ENCODE results near the gene ACP5.

ACP5 gene

GRCh38 chr19:11538232-11539036 is 39.0 kb downstream of the ACP5 start, which contains the start of gene CNN1:
CNN1 (plus strand) TSS chr19:11538851; CDS start chr19:11538928, 77 bp downstream.
- Histone ChIP-seq H3K4me3 (ENCODE audit: low read length) (no peak within 1 kb of the TSS), H3K9me3 (replicated peaks; ENCODE audit: low read length) (no peaks in the 10 kb centered on the region), H3K36me3 (ENCODE audit: insufficient read depth, low read length) (no peaks in the 10 kb centered on the region), H3K27me3 (ENCODE audit: control insufficient read depth, insufficient read depth, low read length) (peaks cover 22% of the 10 kb centered on the region), H3K4me1 (ENCODE audit: control insufficient read depth, insufficient read depth, low read length) (peaks cover 6% of the 10 kb centered on the region), H3K9ac (ENCODE audit: low read depth, low read length) (no peak within 1 kb of the TSS), H3K4me2 (ENCODE audit: low read length) (peak within 1 kb of the TSS; percentile 12)

- Histone ChIP-seq H3K4me2 (ENCODE audit: low read length) (peak overlapping the region; percentile 81), H3K36me3 (ENCODE audit: insufficient read depth, low read length) (no peaks in the 10 kb centered on the region), H3K27me3 (ENCODE audit: control insufficient read depth, insufficient read depth, low read length) (peaks cover 19% of the 10 kb centered on the region), H3K9me3 (replicated peaks; ENCODE audit: low read length) (no peaks in the 10 kb centered on the region), H3K4me3 (ENCODE audit: low read length) (peak overlapping the region; percentile 60), H3K9ac (ENCODE audit: low read depth, low read length) (peak overlapping the region; percentile 61), H3K4me1 (ENCODE audit: control insufficient read depth, insufficient read depth, low read length) (peaks cover 22% of the 10 kb centered on the region)
These were observed 41.5 kb downstream of the ACP5 start for GRCh38 chr19:11535792-11536595.

- no peaks in the 10 kb centered on the region for H3K9me3 ChIP-seq (replicated peaks; ENCODE audit: low read length)
- no peak overlapping the region for H3K4me3 ChIP-seq (ENCODE audit: low read length)
- no peak overlapping the region for H3K4me2 ChIP-seq (ENCODE audit: low read length)
- H3K9ac ChIP-seq (ENCODE audit: low read depth, low read length): no peak overlapping the region
- peaks cover 22% of the 10 kb centered on the region for H3K4me1 ChIP-seq (ENCODE audit: control insufficient read depth, insufficient read depth, low read length)
- H3K27me3 ChIP-seq (ENCODE audit: control insufficient read depth, insufficient read depth, low read length): peaks cover 10% of the 10 kb centered on the region
- H3K36me3 ChIP-seq (ENCODE audit: insufficient read depth, low read length): no peaks in the 10 kb centered on the region
These were observed 42.5 kb downstream of the ACP5 start for GRCh38 chr19:11534948-11535347.

- Histone ChIP-seq H3K9me3 (replicated peaks; ENCODE audit: low read length) (no peaks in the 10 kb centered on the region), H3K9ac (ENCODE audit: low read depth, low read length) (no peak overlapping the region), H3K27me3 (ENCODE audit: control insufficient read depth, insufficient read depth, low read length) (peaks cover 9% of the 10 kb centered on the region), H3K4me2 (ENCODE audit: low read length) (no peak overlapping the region), H3K4me1 (ENCODE audit: control insufficient read depth, insufficient read depth, low read length) (peaks cover 22% of the 10 kb centered on the region), H3K36me3 (ENCODE audit: insufficient read depth, low read length) (no peaks in the 10 kb centered on the region), H3K4me3 (ENCODE audit: low read length) (no peak overlapping the region)
These were observed 42.9 kb downstream of the ACP5 start for GRCh38 chr19:11534538-11534937.

GRCh38 chr19:11530432-11530831 is 47.0 kb downstream of the ACP5 start:
- peaks cover 22% of the 10 kb centered on the region for H3K4me1 ChIP-seq (ENCODE audit: control insufficient read depth, insufficient read depth, low read length)
- no peaks in the 10 kb centered on the region for H3K36me3 ChIP-seq (ENCODE audit: insufficient read depth, low read length)
- H3K4me3 ChIP-seq (ENCODE audit: low read length): no peak overlapping the region
- no peak overlapping the region for H3K4me2 ChIP-seq (ENCODE audit: low read length)
- H3K9ac ChIP-seq (ENCODE audit: low read depth, low read length): no peak overlapping the region
- H3K27me3 ChIP-seq (ENCODE audit: control insufficient read depth, insufficient read depth, low read length): no peaks in the 10 kb centered on the region
- H3K9me3 ChIP-seq (replicated peaks; ENCODE audit: low read length): no peaks in the 10 kb centered on the region

- H3K9ac ChIP-seq (ENCODE audit: low read depth, low read length): peak within 1 kb of the TSS; percentile 81
- no peaks in the 10 kb centered on the region for H3K36me3 ChIP-seq (ENCODE audit: insufficient read depth, low read length)
- no peaks in the 10 kb centered on the region for H3K27me3 ChIP-seq (ENCODE audit: control insufficient read depth, insufficient read depth, low read length)
- H3K4me1 ChIP-seq (ENCODE audit: control insufficient read depth, insufficient read depth, low read length): peaks cover 21% of the 10 kb centered on the region
- H3K9me3 ChIP-seq (replicated peaks; ENCODE audit: low read length): no peaks in the 10 kb centered on the region
- H3K4me3 ChIP-seq (ENCODE audit: low read length): peak within 1 kb of the TSS; percentile 80
- peak within 1 kb of the TSS; percentile 81 for H3K4me2 ChIP-seq (ENCODE audit: low read length)
These were observed 48.7 kb downstream of the ACP5 start, which contains the start of gene ECSIT for GRCh38 chr19:11528551-11529341. ECSIT (minus strand) TSS chr19:11529134; CDS start chr19:11519170, 9,964 bp downstream.

Measured in skeletal muscle satellite cell (primary cell).